HG03095 (cell line): ENCODE data around the gene OS9.

Experiments used
- ATAC-seq: cut with Tn5 transposase; IDR thresholded peaks from one replicate; pipeline ENCODE4 v1.9.1; 2021; ENCODE audit warnings: moderate library complexity; ENCODE audit not compliant: unreplicated experiment

Gene OS9

DNA sequence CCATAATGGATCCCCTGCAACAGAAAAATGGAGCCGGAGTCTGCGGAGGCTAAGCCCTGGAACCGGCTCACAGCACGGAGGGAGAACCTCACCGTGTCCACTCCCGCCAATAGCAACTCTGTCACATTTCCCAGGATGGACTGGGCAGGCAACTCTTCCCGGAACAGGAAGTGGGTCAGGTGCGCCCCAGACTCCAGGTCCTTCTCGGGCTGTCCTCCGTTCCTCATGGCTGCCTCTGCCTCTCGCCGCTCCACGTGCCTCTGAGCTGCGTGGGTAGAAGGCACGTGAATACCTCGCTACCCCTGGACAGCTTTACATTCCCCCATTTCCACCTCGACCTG, 70.7 kb downstream of the OS9 start:
- ATAC-seq: no peak

GRCh38 chr12:57765003-57765697, 71.2 kb downstream of the OS9 start:
- ATAC-seq: peak; percentile 46

- ATAC-seq: no peak
Measured at GRCh38 chr12:57765698-57766463, 71.9 kb downstream of the OS9 start.

GRCh38 chr12:57766464-57767304, 72.8 kb downstream of the OS9 start, which contains the start of gene CYP27B1:
Gene CYP27B1, minus strand, starts transcription at chr12:57767078. Its CDS starts 37 bp downstream, at chr12:57767041.
- no peak for ATAC-seq

DNA sequence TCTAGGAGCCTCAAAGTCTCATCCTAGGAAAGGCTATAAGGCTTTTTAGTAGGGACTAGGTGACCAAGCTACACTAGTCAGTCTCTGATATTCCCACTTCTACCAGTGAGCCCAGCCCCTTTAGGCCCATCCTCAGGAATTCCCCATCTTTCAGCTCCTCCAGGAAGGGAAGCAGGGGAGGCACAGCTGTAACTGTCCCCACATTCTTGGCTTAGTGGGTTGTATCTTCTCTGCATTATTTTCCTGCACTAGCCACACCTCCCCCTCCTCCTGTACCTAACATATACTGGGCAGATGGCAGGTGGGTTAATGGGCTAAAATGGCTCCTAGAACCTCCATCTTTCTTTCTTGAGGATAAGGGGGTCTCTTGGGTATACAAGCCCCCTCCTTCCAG, 73.4 kb downstream of the OS9 start:
- ATAC-seq: no peak

DNA sequence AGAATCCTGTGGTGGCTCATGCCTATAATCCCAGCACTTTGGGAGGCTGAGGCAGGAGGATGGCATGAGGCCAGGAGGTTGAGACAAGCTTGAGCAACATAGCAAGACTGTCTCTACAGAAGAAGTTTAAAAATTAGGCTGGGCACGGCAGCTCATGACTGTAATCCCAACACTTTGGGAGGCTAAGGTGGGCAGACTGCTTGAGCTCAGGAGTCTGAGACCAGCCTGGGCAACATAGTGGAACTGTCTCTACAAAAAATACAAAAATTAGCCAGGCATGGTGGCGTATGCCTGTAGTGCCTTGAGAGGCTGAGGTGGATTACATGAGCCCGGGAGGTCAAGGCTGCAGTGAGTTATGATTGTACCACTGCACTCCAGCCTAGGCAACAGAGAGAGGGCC, 73.9 kb downstream of the OS9 start:
- no peak for ATAC-seq

- no peak for ATAC-seq
Measured at GRCh38 chr12:57769594-57769993, 75.7 kb downstream of the OS9 start.

GRCh38 chr12:57770734-57771133, 76.8 kb downstream of the OS9 start:
- no peak for ATAC-seq
